HCT116 (cell line): Measurements from ENCODE around the gene ST8SIA2. TPM values are rescaled to one million over a fixed set of nuclear protein-coding genes. Genes with fewer than 3 reads are reported as not detected.

Source experiments
- ATAC-seq: fragments of 200-7000 bp; cut with Tn5 transposase; 2 replicates; pipeline ENCODE4 v1.9.1; 2020; ENCODE audit warnings: mild to moderate bottlenecking, moderate library complexity
- BruUV-seq: library from RNA; stranded (reverse); fragments of 400-500 nt; replicated peaks from 2 replicates; lab custom pipeline; 2021; lab: Mats Ljungman, UMichigan
- CTCF ChIA-PET: fragments of 300-600 bp; sonication (Branson Sonifier 250); formaldehyde crosslinking; loops from one replicate; lab custom pipeline; 2021; ENCODE audit warnings: antibody characterized with exemption; lab: Charles Lee
- POLR2A ChIA-PET: fragments of 300-600, 350-600 bp; sonication (Branson Sonifier 250); formaldehyde crosslinking; loops from one replicate; lab custom pipeline; 2021; ENCODE audit warnings: antibody characterized with exemption; lab: Charles Lee
- RAD21 ChIA-PET, 2 experiments: fragments of 300-600 bp; sonication (Branson Sonifier 250); formaldehyde crosslinking; loops; one replicate each; lab custom pipeline; 2023; ENCODE audit warnings: low total read pairs in 2 of 2; ENCODE audit not compliant: uncharacterized antibody in 2 of 2, unreplicated experiment in 2 of 2, low non-redundant PET in 1 of 2; lab: Charles Lee
- DNase-seq: peaks from one replicate; pipeline ENCODE4 v3.0.0-alpha.2; 2010; ENCODE audit warnings: low read depth, low spot score
- H2AFZ ChIP-seq: fragments of 200-600 bp; shearing (Covaris generic), sonication (generic); 2 replicates; pipeline ENCODE4 v1.6.1; 2017; ENCODE audit warnings: low read depth, mixed run types, mixed read lengths, antibody characterized with exemption, low read length; ENCODE audit not compliant: poor library complexity, severe bottlenecking
- H3K27ac ChIP-seq: 2 replicates; pipeline ENCODE4 v1.5.1; 2012; ENCODE audit warnings: low read depth, low read length
- H3K27me3 ChIP-seq: fragments of 200-600 bp; sonication (generic); 2 replicates; pipeline ENCODE4 v1.6.1; 2016; ENCODE audit warnings: mixed run types, low read length, mixed read lengths; ENCODE audit not compliant: insufficient read depth
- H3K36me3 ChIP-seq, 2 experiments: fragments of 200-500 bp in 1 of 2; fragments of 200-600 bp in 1 of 2; sonication (Bioruptor generic) in 1 of 2; sonication (generic) in 1 of 2; 2 replicates each; pipeline versions ENCODE4 v1.5.1 to v1.6.1; 2014 to 2016; ENCODE audit warnings: low read length in 2 of 2, inconsistent platforms in 1 of 2, mixed read lengths in 1 of 2, mixed run types in 1 of 2; ENCODE audit not compliant: insufficient read depth in 2 of 2, control insufficient read depth in 1 of 2
- H3K4me1 ChIP-seq, 2 experiments: fragments of 200-600 bp in 1 of 2; sonication (generic) in 1 of 2; 2 replicates each; pipeline versions ENCODE4 v1.5.1 to v1.6.1; 2012 to 2017; ENCODE audit warnings: low read length in 2 of 2, inconsistent platforms in 1 of 2, mild to moderate bottlenecking in 1 of 2, mixed read lengths in 1 of 2, mixed run types in 1 of 2, moderate library complexity in 1 of 2; ENCODE audit not compliant: insufficient read depth in 2 of 2, control insufficient read depth in 1 of 2
- H3K4me2 ChIP-seq: fragments of 200-600 bp; sonication (generic); 2 replicates; pipeline ENCODE4 v1.6.1; 2017; ENCODE audit warnings: mixed run types, low read length, mixed read lengths
- H3K4me3 ChIP-seq, 2 experiments: fragments of 200-600 bp in 1 of 2; sonication (generic) in 1 of 2; replicated peaks in 1 of 2; 2 replicates each; pipeline ENCODE4 v1.5.1; 2011 to 2016; ENCODE audit warnings: low read length in 2 of 2, control low read depth in 1 of 2, low read depth in 1 of 2, mild to moderate bottlenecking in 1 of 2, mixed read lengths in 1 of 2, mixed run types in 1 of 2
- H3K79me2 ChIP-seq: fragments of 200-600 bp; sonication (generic); 2 replicates; pipeline ENCODE4 v1.6.1; 2017; ENCODE audit warnings: mild to moderate bottlenecking, mixed run types, low read length, moderate library complexity, mixed read lengths; ENCODE audit not compliant: insufficient read depth
- H3K9ac ChIP-seq: fragments of 200-600 bp; sonication (generic); 2 replicates; pipeline ENCODE4 v1.6.1; 2016; ENCODE audit warnings: low read length, mixed read lengths
- H3K9me2 ChIP-seq: fragments of 200-600 bp; sonication (generic), shearing (Covaris generic); 2 replicates; pipeline ENCODE4 v1.6.1; 2017; ENCODE audit warnings: mixed run types, mild to moderate bottlenecking, moderate library complexity; ENCODE audit not compliant: insufficient read depth
- H3K9me3 ChIP-seq, 2 experiments: fragments of 200-500 bp in 1 of 2; fragments of 200-600 bp in 1 of 2; sonication (Bioruptor generic) in 1 of 2; sonication (generic) in 1 of 2; 2 replicates each; pipeline ENCODE4 v1.6.1; 2014 to 2017; ENCODE audit warnings: low read length in 2 of 2, mixed read lengths in 2 of 2, inconsistent platforms in 1 of 2, low read depth in 1 of 2, mild to moderate bottlenecking in 1 of 2, mixed run types in 1 of 2, moderate library complexity in 1 of 2; ENCODE audit not compliant: control insufficient read depth in 1 of 2, insufficient read depth in 1 of 2
- H4K20me1 ChIP-seq: fragments of 200-600 bp; sonication (generic), shearing (Covaris generic); 2 replicates; pipeline ENCODE4 v1.6.1; 2017; ENCODE audit warnings: mixed run types, mild to moderate bottlenecking, moderate library complexity; ENCODE audit not compliant: insufficient read depth
- CBX3 ChIP-seq: IDR thresholded peaks from 2 replicates; pipeline ENCODE4 v1.6.1; 2012; ENCODE audit warnings: low read depth
- EGR1 ChIP-seq: IDR thresholded peaks from 2 replicates; pipeline ENCODE4 v1.6.1; 2012; ENCODE audit warnings: low read depth
- EZH2 ChIP-seq: fragments of 200-600 bp; sonication (generic); IDR thresholded peaks from 2 replicates; pipeline ENCODE4 v1.6.1; 2017; ENCODE audit warnings: antibody characterized with exemption, mixed run types
- EZH2phosphoT487 ChIP-seq: fragments of 200-600 bp; IDR thresholded peaks from 2 replicates; pipeline ENCODE4 v1.6.1; 2018; ENCODE audit warnings: antibody characterized with exemption, borderline replicate concordance
- FOSL1 ChIP-seq: IDR thresholded peaks from 2 replicates; pipeline ENCODE4 v1.6.1; 2012; ENCODE audit warnings: low read depth
- JUND ChIP-seq: IDR thresholded peaks from 2 replicates; pipeline ENCODE4 v1.6.1; 2012
- MAX ChIP-seq: IDR thresholded peaks from 2 replicates; pipeline ENCODE4 v1.6.1; 2012
- POLR2AphosphoS5 ChIP-seq: IDR thresholded peaks from 2 replicates; pipeline ENCODE4 v1.6.1; 2011; ENCODE audit warnings: mild to moderate bottlenecking, low read depth, low read length, moderate library complexity
- REST ChIP-seq: IDR thresholded peaks from 2 replicates; pipeline ENCODE4 v1.6.1; 2012; ENCODE audit warnings: low read depth
- SIN3A ChIP-seq: IDR thresholded peaks from 2 replicates; pipeline ENCODE4 v1.6.1; 2012; ENCODE audit warnings: low read depth
- SP1 ChIP-seq: IDR thresholded peaks from 2 replicates; pipeline ENCODE4 v1.6.1; 2012; ENCODE audit warnings: low read depth
- ZFX ChIP-seq: fragments of 450-650 bp; IDR thresholded peaks from 2 replicates; pipeline ENCODE4 v1.6.1; 2017
- intact Hi-C: fragments of 100-400 bp; cut with micrococcal nuclease; formaldehyde crosslinking; loops from 2 replicates; pipeline ENCODE4 v1.10.0; 2022
- total RNA-seq: library from RNA; stranded (reverse); gene quantifications from one replicate; pipeline ENCODE4 v1.2.1, GENCODE V29; 2021; ENCODE audit not compliant: unreplicated experiment
- TF ChIP-seq, protein P1 (sequence below): IDR thresholded peaks from 2 replicates; pipeline ENCODE4 v1.6.1; 2011; ENCODE audit warnings: mild to moderate bottlenecking, low read length, moderate library complexity; ENCODE audit not compliant: insufficient replicate concordance; ENCODE audit errors: extremely low read depth
- TF ChIP-seq, protein P2 (sequence below): IDR thresholded peaks from 2 replicates; pipeline ENCODE4 v1.6.1; 2012
- TF ChIP-seq, protein P3 (sequence below), 3 experiments: fragments of 200-600 bp in 1 of 3; sonication (generic) in 1 of 3; IDR thresholded peaks in 2 of 3; conservative IDR thresholded peaks in 1 of 3; 2 replicates each; pipeline ENCODE4 v1.5.1; 2012 to 2017; ENCODE audit warnings: low read depth in 2 of 3, low read length in 2 of 3, antibody characterized with exemption in 1 of 3, borderline replicate concordance in 1 of 3, control low read depth in 1 of 3, mild to moderate bottlenecking in 1 of 3, mixed read lengths in 1 of 3, mixed run types in 1 of 3, moderate library complexity in 1 of 3; ENCODE audit not compliant: insufficient read depth in 1 of 3

The ST8SIA2 gene
- total RNA-seq, 1 experiment from 2014 or later: not detected

- CTCF ChIA-PET: no interaction called here
Observed at GRCh38 chr15:92421976-92422375, 28.3 kb downstream of the ST8SIA2 start.

More at GRCh38 chr15:92421976-92422375, 28.3 kb downstream of the ST8SIA2 start:
- intact Hi-C loops: no loop called here
- Histone ChIP-seq H3K9ac (no peak overlapping the region), H3K36me3 (no peaks in the 10 kb centered on the region), H3K27me3 (peaks cover 12% of the 10 kb centered on the region; the same call in 1 of the 2 replicates), H3K9me3 (no peaks in the 10 kb centered on the region), H2AFZ (no peak overlapping the region), H3K9me2 (no peaks in the 10 kb centered on the region), H3K4me2 (no peak overlapping the region), H3K4me1 (no peaks in the 10 kb centered on the region)
- POLR2A ChIA-PET: no interaction called here
- BruUV-seq: no TSS peak
- no peak for ATAC-seq
- RAD21 ChIA-PET: no interaction called here
- TF ChIP-seq, protein P1, sequence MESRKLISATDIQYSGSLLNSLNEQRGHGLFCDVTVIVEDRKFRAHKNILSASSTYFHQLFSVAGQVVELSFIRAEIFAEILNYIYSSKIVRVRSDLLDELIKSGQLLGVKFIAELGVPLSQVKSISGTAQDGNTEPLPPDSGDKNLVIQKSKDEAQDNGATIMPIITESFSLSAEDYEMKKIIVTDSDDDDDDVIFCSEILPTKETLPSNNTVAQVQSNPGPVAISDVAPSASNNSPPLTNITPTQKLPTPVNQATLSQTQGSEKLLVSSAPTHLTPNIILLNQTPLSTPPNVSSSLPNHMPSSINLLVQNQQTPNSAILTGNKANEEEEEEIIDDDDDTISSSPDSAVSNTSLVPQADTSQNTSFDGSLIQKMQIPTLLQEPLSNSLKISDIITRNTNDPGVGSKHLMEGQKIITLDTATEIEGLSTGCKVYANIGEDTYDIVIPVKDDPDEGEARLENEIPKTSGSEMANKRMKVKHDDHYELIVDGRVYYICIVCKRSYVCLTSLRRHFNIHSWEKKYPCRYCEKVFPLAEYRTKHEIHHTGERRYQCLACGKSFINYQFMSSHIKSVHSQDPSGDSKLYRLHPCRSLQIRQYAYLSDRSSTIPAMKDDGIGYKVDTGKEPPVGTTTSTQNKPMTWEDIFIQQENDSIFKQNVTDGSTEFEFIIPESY: no peak
- TF ChIP-seq REST (no peak), FOSL1 (no peak), EGR1 (no peak), SIN3A (no peak), POLR2AphosphoS5 (no peak), MAX (no peak), EZH2 (no peak), CBX3 (no peak), SP1 (no peak), JUND (no peak), EZH2phosphoT487 (no peak), ZFX (no peak)
- TF ChIP-seq, protein P2, sequence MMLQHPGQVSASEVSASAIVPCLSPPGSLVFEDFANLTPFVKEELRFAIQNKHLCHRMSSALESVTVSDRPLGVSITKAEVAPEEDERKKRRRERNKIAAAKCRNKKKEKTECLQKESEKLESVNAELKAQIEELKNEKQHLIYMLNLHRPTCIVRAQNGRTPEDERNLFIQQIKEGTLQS: no peak
- TF ChIP-seq, protein P3, sequence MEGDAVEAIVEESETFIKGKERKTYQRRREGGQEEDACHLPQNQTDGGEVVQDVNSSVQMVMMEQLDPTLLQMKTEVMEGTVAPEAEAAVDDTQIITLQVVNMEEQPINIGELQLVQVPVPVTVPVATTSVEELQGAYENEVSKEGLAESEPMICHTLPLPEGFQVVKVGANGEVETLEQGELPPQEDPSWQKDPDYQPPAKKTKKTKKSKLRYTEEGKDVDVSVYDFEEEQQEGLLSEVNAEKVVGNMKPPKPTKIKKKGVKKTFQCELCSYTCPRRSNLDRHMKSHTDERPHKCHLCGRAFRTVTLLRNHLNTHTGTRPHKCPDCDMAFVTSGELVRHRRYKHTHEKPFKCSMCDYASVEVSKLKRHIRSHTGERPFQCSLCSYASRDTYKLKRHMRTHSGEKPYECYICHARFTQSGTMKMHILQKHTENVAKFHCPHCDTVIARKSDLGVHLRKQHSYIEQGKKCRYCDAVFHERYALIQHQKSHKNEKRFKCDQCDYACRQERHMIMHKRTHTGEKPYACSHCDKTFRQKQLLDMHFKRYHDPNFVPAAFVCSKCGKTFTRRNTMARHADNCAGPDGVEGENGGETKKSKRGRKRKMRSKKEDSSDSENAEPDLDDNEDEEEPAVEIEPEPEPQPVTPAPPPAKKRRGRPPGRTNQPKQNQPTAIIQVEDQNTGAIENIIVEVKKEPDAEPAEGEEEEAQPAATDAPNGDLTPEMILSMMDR (IDR thresholded peaks at IDR 0.05 in 2 of 3, conservative IDR thresholded peaks at IDR 0.05 in 1 of 3; ENCODE audit: borderline replicate concordance in 1 of 3, insufficient read depth in 1 of 3, low read depth in 2 of 3, low read length in 2 of 3): no peak
- TF ChIP-seq, all 23 proteins: peak for 0
- no peaks in the 10 kb centered on the region for H4K20me1 ChIP-seq
- H3K4me3 ChIP-seq: no peak overlapping the region
- DNase-seq: no peak
- no peaks in the 10 kb centered on the region for H3K79me2 ChIP-seq
- H3K27ac ChIP-seq: no peak overlapping the region
